GM21825 (cell line): ENCODE measurements around the gene FGD4.

Experiments used
- ATAC-seq: cut with Tn5 transposase; IDR thresholded peaks from one replicate; pipeline ENCODE4 v1.9.1; 2021; ENCODE audit warnings: mild to moderate bottlenecking, moderate library complexity; ENCODE audit not compliant: unreplicated experiment

FGD4 gene

DNA sequence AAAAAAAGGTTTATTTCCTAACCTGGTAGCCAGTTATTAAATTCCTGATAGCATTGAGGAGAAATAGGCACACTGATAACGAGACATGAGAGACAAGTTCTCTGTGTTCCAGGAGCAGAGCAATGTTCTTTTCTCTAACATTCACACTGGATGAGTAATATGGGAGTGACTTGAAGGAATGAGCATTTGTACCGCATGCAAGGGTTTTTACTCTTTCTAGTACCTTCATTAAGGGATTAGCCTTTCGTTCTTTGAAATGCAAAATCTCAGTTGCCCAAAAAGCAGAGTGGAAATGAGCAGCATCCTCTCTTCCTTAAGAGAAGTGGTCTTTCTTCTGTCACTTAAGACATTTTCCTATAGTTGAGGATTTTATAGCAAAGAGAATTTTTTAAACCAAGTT is 54.7 kb downstream of the FGD4 start:
- no peak for ATAC-seq

DNA sequence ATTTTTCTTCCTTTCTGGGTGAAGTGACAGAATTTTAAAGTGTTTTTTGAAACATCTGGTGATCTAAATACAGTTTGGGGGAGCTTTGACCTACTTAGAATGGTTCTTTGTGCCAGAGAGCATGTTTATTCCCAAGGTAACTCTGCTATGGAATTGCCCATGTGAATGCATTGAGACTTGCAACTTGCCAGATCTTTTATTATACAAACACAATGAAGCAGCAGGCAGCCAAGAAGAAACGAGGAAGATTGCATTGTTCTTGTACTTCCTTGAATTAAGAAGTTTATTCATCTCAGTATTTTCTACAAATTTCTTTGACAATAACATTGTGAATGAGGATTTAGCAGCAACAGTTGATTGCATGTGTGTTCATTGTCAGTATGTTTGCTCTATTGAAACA is 55.5 kb downstream of the FGD4 start:
- no peak for ATAC-seq

DNA sequence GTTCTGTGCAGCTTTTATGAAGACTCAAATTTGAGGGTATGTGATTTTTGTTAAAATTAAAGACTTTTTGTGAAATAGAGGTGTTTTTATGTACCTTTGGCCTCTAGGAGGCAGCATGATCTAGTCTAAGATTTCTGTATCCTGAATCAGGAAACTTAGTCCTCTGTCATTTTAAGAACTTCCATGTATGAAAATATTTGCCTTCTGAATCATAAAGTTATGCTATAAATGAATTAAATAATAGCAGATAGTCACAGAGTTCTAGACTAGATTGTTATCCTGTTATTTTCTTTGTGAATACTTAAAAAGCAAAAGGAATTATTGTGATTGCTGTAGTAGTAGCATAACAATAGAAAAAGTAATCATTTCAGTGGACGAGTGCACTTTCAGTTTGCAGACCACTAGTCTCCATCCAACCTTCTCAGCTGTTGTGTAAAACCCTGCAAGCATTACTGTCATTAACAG is 56.3 kb downstream of the FGD4 start:
- ATAC-seq: no peak

DNA sequence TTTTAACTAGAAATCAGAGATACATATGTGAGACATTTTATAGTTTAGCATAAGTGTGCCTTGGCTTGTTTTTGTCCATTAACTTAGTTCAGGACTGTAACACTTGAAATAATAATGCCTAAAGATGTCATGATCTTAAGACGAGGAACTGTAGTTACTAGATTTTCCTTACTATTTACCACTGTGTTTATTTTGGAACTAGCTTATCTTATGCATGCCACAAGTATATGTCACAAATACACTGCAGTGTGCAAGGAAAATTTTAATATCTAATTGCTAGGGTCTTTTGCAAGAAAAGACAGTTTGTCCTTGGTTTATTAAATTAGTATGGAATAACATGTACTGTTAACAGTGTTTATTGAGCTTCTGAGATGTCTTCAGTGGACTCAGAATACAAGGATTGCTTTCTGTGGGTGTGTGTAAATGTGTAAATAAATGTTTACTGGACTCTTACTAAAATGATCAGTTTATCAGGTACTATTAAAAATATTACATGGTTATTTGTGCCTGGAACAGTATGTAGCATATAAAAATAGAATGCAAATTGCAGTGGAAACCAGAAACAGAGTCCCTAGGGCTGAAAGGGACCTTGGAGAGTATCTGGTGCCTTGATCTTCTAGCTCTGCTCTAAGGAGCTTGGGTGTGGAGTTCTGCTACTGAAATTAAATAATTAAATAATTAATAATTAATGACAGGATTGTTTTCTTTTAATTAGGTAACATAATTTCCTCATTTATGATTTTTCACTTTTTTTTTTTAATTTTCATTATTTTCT is 58.1 kb downstream of the FGD4 start:
- no peak for ATAC-seq

DNA sequence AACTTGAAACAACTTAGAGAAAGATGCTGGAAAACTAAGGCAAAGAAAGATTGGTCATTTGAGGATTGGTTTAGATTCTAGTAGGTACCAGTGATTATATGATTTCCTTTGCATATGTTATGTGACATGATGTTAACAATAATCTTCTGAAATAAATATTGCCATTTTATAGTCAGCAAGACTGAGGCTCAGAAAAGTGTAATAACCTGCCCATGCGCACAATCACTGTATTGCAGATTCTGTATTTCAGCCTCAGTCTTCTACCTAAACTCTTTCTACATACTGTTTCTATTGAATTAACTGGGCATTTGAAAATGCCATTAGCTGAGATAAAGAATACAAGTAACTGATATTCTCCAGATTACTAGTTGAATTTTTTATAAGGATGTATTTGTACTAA is 61.3 kb downstream of the FGD4 start:
- ATAC-seq: no peak

DNA sequence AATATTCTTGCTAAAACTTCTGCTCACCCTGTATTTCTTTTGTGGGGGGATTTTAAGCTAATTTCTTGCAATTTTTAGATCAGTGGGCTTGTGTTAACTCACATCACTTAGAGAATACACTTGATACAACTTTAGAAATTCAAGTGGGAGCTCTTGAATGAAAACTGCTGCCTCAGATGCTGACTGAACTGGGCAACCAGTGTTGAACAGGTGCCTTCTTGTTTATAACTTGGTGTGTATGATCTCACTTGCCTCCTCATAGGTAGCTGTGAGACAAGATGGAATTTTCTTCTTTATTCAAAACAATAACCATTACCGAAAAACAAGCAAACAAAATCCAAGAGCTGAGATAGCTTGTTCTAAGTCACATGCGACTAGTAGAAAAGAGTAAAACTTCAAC is 63.5 kb downstream of the FGD4 start:
- ATAC-seq: no peak

DNA sequence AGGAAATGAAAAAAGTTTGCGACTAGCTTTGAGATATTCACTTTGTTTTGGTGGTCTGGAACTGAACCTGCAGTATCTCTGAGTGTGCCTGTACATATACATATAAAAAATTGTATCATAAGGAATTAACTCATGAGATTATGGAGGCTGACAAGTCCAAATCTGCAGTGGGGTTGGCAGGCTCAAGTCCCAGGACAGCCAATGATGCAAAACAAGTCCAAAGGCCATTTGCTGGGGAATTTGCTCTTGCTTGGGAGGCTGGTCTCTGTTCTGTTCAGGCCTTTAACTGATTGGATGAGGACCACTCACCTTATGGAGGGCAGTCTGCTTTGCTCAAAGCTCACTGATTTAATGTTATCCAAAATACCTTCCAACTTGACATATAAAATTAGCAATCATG is 66.8 kb downstream of the FGD4 start:
- no peak for ATAC-seq

DNA sequence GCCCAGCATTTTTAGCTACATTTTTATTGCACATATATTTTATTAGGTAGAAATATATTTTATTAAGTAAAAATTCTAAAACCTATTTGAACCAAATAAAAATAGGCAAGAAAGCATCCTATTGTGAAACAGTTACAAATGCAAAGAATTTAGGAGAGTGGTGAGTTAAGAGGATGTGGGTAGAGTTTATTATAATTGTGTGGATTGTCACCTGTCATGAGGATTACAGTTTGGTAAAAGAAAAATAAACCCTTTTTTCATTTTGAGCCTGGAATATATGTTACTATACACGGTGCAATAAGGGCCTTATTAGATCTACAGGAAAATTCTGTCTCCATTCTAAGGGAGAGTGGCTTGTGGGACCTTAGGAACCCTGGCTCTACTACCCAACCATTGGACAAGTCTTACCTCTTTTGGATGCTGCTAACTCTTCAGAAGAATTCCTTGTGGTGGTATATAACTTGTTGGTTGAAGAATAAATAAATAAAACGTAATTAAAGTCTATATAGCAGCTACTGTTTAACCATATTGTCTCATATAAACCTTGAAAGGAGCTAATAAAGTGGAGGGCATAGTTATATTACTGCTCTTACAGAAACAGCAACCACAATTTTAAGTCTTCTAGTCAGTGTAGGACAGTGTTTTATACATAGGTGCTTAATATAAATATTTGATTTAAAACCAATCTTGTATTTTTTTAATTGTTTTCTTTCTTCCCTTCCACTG is 67.8 kb downstream of the FGD4 start:
- no peak for ATAC-seq

DNA sequence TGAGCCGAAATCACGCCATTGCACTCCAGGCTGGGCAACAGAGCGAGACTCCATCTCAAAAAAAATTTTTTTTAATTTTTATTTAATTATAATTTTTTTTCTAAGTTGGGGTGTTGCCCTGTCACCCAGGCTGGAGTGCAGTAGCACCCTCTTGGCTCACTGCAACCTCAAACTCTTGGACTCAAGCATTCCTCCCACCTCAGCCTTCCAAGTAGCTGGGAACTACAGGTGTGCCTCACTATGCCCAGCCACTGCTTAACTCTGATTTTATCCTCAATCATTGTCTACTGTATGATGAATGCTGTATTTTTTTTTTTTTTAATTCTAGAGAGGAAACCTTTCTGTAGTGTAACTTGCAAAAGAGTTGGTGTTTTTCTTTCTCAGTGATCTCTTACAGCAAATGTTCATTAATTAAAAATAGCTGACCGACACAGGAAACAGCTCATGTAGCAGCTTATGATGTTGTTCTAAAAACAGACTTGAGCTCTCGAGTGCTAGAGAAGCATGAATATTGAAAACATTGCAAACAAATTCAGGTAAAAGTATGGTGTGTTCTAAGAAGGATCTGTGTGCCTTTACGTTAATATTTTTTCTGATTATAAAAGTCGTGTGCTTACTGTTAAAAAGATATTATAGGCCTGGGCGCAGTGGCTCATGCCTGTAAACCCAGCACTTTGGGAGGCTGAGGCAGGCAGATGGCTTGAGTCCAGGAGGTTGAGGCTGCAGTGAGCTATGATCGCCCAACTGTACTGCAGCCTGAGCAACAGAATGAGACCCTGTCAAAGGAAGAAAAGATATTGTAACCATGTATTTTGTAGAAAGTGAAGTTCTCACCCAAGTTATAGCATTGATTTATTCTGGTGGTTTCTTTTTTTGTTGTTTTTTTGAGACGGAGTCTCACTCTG is 68.9 kb downstream of the FGD4 start:
- no peak for ATAC-seq

DNA sequence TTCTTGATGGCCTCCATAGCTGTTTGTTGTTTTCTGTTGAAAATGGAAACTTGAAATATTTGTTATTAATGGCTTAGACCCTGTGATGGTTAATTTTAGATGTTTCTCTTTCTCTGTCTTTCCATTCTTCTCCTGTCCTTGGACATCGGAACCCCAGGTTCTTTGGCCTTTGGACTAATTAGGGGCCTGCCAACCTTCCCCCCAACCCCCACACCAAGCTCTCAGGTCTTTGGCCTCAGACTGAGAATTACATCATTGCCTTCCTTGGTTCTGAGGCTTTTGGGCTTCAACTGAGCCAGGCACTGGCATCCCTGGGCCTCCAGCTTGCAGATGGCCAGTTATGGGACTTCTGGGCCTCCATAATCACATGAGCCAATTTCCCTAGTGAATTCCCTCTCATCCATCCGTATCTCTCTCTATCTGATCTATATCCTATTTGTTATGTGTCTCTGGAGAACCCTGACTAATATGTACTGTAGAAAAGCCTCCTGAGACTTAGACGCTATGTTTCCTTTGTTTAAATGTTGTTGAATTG is 71.6 kb downstream of the FGD4 start:
- ATAC-seq: no peak

DNA sequence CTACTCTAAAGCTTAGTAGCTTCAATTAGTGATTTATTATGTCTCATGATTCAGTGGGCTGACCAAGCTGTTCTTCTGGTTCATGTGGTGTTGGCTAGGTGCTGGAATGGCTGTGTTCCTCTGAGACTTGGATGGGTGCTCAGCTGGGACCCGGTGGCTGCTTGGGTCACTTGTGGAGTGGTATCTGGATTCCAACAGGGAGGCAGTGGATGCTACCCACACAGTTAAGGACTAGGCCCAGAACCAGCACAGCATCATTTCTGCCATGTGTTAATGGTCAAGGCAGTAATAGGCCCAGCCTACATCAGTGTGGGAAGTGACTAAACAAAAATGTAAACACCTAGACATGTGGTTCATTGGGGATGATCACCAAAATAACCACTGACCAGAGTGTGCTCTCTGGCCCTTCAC is 72.2 kb downstream of the FGD4 start:
- ATAC-seq: no peak

DNA sequence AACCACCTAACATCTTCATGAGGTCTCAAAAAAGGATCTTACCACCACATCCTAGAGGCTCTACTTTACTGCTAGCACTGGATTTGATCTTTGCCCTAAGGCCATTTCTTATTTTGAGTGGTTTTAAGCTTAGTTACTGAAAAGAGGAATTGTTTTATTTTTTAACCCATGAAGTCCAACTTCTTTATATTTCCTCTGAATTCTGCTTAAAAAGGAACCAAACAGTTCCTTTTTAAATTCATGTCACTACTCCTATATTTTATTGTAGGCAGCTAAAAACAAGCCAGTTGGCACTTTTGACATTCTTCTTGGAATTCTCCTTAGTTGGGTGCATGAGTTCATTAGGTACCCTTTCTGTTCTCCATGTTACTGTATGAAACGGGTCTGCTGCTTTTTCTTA is 76.4 kb downstream of the FGD4 start:
- no peak for ATAC-seq

DNA sequence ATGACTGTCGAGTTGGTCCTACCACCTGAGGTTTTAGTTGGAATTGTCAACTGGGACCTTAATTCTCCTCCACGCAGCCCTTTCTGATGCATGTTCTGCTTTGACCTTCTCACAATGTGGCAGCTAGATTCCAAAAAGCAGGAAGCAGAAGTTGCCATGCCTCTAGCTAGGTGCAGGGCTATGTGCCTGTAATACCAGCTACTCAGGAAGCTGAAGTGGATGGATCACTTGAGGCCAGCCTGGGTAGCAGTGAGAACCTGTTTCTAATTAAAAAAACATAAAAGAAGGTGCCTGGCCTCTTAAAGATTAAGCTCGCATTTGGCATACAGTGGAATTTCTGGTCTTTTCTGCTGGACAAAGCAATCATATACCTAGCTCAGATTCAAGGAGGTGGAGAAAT is 77.1 kb downstream of the FGD4 start:
- no peak for ATAC-seq

DNA sequence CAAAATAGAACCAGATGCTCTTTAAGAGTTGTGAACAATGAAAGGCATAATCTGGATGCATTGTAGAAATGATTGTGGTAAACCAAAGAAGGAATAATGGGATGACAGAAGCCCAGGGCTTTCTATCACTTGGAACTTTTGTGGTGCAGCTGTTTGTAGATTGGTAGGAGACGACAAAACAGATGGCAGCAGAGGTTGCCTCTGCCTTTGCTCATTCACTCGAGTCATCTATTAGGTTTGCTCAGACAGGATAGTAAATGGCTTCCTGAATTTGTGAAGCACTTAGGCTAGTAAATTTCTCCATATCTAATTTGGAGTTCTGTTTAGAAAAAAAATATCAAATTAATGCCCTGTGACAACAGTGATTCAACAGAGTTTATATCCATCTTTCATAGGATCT is 78.4 kb downstream of the FGD4 start:
- ATAC-seq: no peak

DNA sequence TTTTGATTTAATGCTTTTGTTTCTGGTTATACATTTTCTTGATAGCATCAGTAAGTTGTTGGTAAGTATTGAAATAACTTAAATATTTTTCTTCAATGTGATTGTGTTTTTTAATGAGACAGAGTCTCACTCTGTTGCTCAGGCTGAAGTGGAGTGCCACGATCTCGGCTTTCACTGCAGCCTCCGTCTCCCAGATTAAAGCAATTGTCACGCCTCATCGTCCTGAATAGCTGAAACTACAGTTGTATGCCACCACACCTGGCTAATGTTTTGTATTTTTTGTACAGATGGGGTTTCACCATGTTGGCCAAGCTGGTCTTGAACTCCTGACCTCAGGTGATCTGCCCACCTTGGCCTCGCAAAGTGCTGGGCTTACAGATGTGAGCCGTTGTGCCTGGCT is 78.8 kb downstream of the FGD4 start:
- ATAC-seq: no peak

DNA sequence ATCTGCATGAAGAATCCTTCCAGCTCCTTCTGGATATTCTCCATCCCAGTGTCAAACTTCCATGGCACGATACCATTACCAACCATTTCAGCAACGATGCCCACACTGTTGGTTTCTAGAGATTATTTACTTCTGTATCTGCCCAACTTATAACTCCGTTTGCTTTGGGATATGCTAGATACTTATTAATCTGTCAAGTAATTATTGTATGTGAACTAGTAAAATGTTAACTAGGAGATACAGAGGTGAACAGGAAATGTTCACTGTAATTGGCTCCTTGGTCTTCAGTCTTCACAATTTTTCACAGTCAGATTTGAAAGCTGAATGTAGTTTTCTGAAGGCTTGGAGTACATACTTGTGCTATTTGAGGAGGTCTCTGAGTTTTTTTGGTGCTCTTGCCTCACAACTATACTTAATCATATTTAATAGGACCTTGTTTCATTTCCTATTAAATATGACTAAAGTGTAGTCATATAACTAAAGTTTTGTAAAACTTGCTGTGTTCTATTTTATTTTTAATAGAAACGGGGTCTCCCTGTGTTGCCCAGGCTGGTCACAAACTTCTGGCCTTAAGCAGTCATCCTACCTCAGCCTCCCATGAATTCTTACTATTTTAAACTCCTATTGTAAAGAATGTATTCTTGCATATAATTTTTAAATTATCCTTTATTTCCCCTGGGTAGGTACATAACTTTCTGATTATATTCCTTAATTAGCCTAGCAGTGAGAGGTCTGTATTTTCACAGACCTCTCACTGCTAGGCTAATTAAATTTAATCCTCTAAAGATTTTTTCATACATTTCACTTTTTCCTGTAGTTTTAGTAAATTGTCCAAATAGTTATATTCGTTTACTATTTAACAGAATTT is 79.7 kb downstream of the FGD4 start:
- ATAC-seq: no peak

DNA sequence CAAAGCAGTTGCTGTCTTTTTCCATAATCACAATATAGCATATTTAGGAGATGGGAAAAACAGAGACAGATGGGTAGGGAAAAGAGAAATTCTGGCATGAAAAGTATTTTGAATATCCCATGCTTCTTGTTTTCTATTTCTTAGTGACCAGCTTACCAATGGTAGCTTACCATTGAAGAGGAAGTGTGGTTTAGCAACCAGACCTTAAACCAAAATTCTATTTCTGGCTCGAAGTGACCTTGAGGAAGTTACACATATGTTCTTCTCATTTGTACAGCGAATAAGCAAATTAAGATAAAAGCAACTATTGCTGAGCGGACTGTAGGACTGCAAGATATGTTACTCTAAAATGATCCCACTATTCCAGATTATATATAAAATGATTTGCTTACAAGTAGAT is 82.9 kb downstream of the FGD4 start:
- ATAC-seq: peak; percentile 73

DNA sequence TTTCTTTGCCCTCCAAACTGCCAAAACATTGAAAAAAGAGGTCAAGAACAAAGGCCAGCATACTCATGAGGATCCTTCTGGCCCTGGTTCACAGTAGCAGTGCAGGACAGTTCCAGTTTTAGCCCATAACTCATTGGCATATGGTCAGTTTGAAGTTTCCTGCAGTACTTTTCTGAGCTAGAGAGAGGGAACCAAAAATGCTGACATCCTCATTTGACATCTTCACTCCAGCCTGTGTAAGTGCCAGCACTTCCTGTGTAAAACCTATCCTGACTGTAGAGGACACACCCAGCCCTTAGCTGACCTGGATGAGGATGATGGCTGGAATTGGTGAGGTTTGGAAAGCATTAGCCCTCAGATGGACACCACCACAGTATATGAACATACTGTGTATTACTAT is 84.1 kb downstream of the FGD4 start:
- no peak for ATAC-seq

DNA sequence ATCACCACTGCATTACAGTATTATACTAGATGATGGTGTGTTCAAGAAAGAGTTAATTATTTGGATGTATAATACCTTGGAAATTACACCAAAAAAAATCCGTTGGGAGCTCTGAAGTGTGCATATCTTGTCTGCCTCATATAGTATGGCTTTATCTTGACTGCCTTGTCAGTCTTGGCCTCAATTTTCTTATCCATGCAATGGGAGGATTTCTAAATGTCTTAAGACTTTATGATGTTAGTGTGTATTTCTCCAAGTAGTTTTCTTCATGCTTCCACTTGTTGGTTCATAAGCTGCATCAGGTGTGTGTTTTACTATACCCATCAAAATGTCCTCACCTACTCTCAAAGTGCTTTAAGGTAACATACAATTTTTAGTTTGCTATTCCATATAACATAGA is 84.6 kb downstream of the FGD4 start:
- no peak for ATAC-seq

DNA sequence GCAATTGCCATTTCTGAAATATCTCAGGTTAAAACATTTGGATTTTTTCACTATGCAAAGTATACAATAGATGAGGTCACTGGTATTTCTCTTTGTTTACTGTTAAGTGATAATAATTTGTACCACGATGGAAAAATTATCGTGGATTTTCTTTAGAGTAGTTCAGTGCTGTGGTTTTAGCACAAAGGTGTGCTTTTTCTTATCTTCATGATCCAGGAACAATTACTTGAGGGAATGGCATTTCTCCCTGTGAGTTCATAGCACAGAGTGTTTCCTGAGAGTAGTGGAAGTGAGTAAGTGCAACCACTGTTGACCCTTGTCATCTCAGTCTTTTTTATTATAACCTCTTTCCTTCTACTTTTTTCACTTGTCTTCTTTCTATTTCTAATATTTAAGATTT is 86.8 kb downstream of the FGD4 start:
- no peak for ATAC-seq
